Left ventricle myocardium inferior (tissue), 1 donor: Measurements from ENCODE around the gene SLC4A2. TPM values are rescaled to one million over a fixed set of nuclear protein-coding genes. Genes with fewer than 3 reads are reported as not detected.
A peak's percentile ranks its signal among the peaks of the same experiment; 100 is the strongest.

Experiments
- DNase-seq: peaks from one replicate; pipeline ENCODE4 v3.0.0-alpha.2; 2020
- H3K27ac ChIP-seq: fragments of 200-600 bp; replicated peaks from 2 replicates; pipeline ENCODE4 v1.8.0; 2021
- H3K27me3 ChIP-seq: fragments of 200-600 bp; 2 replicates; pipeline ENCODE4 v1.8.0; 2021; ENCODE audit warnings: low read depth
- H3K36me3 ChIP-seq: fragments of 200-600 bp; 2 replicates; pipeline ENCODE4 v1.8.0; 2021
- H3K4me1 ChIP-seq: fragments of 200-600 bp; 2 replicates; pipeline ENCODE4 v1.8.0; 2021
- H3K4me3 ChIP-seq: fragments of 200-600 bp; 2 replicates; pipeline ENCODE4 v1.8.0; 2021; ENCODE audit warnings: mild to moderate bottlenecking, moderate library complexity
- H3K9me3 ChIP-seq: fragments of 200-600 bp; replicated peaks from 2 replicates; pipeline ENCODE4 v1.8.0; 2021
- CTCF ChIP-seq: fragments of 200-600 bp; IDR thresholded peaks from 2 replicates; pipeline ENCODE4 v1.8.0; 2021; ENCODE audit warnings: antibody characterized with exemption, mild to moderate bottlenecking, borderline replicate concordance
- intact Hi-C: fragments of 100-400 bp; cut with micrococcal nuclease; formaldehyde crosslinking; loops from one replicate; pipeline ENCODE4 v1.11.0; 2022
- total RNA-seq: library from RNA; stranded (reverse); fragmentation: NEBNext Ultra II Directional; extraction: Animal tissue kit (Norgen Biotek cat#: 25700); gene quantifications from one replicate; pipeline ENCODE4 v1.2.1, GENCODE V29; 2021
- donor health status: DM: no; HTN: yes; CAD: no; lungs with severe emphysema.

The SLC4A2 gene
- total RNA-seq, 1 donor from 2014 or later = 62.9 TPM

DNA sequence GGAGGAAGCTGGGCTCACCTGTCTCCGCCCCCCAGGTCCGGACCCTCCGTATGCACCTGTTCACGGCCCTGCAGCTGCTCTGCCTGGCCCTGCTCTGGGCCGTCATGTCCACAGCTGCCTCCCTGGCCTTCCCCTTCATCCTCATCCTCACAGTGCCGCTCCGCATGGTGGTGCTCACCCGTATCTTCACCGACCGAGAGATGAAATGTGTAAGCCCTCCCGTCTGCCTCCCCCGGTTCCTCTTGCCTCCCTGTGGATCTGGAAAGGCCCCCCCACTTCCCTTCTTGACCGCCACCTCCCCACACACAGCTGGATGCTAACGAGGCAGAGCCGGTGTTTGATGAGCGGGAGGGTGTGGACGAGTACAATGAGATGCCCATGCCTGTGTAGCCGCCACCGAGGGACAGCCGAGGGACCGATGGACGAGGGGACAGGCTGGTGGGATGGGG lies 16.6 kb downstream of the SLC4A2 start:
- H3K27me3 ChIP-seq = no peaks in the 10 kb centered on the region
- H3K9me3 ChIP-seq = no peaks in the 10 kb centered on the region
- DNase-seq = no peak
- H3K4me1 ChIP-seq = peaks cover 43% of the 10 kb centered on the region
- no peak for TF ChIP-seq CTCF
- intact Hi-C loops = no loop called here
- H3K4me3 ChIP-seq = no peak overlapping the region
- H3K27ac ChIP-seq = no peak overlapping the region
- H3K36me3 ChIP-seq = peaks cover 53% of the 10 kb centered on the region

DNA sequence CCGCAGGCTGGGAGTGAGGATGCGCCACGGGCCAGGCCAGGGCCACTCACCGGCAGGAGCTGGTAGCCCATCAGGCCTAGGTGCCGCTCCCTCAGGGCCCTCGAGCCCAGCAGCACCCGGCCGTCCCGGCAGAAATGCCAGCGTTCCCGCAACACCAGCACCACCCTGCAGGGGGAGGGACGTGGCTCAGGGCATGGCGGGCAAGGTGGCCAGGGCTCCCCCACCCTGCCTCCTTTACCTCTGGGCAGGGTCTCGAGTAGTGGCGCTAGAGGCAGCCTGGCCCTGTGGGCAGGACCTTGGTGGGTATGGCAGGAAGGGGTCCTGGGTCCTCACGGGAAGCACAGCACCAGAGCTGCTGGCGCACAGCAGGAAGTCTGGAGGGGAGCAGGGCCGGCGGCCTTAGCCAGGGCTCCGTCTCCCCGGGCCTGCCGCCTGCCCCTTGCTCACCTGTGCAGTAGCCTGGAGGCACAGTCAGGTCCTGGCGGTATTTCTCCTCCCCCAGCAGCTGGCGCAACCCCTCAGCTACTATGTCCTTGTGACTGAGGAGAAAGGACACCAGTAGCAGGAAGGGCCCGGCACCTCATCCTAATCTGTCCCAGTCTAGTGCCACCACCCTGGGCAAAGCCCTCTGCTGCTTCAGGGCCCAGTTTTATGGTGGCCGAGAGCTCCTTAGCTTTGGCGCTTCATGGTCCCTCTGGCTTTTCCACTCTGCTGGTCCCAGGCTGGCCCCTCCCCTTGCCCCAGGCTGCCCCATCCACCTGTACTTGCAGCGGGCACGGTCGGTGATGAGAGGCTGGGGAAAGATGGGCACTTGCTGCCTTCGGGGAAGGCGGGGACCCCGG lies 17.7 kb downstream of the SLC4A2 start:
- Histone ChIP-seq H3K36me3 (peaks cover 42% of the 10 kb centered on the region), H3K9me3 (no peaks in the 10 kb centered on the region), H3K27ac (peak overlapping the region; percentile 68), H3K27me3 (no peaks in the 10 kb centered on the region), H3K4me3 (peak overlapping the region; percentile 6), H3K4me1 (peaks cover 54% of the 10 kb centered on the region)
- intact Hi-C loops = no loop called here
- DNase-seq = no peak
- TF ChIP-seq CTCF = peak; percentile 34

DNA sequence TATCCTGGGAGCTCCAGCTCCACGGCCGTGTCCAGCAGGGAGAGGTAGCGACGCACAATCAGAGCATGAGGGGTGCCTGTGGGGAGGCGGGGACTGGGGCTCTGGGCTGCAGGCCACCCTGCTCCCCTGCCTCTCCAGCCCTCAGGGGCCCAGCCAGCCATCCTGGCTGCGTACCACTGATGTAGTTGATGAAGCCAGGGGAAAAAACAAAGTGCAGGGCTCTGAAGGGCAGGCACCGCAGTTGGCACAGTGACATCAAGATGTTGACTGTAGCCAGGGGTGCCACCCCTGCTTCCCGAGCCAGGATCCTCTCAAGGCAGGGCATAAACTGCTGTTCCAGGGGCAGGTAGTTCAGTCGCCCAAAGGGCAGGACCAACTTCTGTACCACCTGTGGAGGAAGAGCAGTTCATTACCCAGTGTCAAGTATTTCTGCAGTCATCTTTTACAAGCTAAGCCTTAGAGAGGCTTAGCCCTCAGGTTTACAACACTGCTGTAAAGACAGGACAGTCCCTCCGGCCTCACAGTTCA lies 18.4 kb downstream of the SLC4A2 start:
- H3K9me3 ChIP-seq = no peaks in the 10 kb centered on the region
- H3K4me3 ChIP-seq = no peak overlapping the region
- H3K27ac ChIP-seq = peak overlapping the region; percentile 68
- intact Hi-C loops = no loop called here
- no peak for DNase-seq
- H3K4me1 ChIP-seq = peaks cover 61% of the 10 kb centered on the region
- no peak for TF ChIP-seq CTCF
- H3K36me3 ChIP-seq = peaks cover 35% of the 10 kb centered on the region
- no peaks in the 10 kb centered on the region for H3K27me3 ChIP-seq

- no peaks in the 10 kb centered on the region for H3K9me3 ChIP-seq
- intact Hi-C loops = no loop called here
- peaks cover 29% of the 10 kb centered on the region for H3K36me3 ChIP-seq
- H3K4me1 ChIP-seq = peaks cover 68% of the 10 kb centered on the region
- H3K27me3 ChIP-seq = no peaks in the 10 kb centered on the region
- H3K4me3 ChIP-seq = no peak overlapping the region
- peak overlapping the region; percentile 68 for H3K27ac ChIP-seq
- DNase-seq = peak; percentile 20
- no peak for TF ChIP-seq CTCF
Measured at GRCh38 chr7:151078233-151079040, 19.0 kb downstream of the SLC4A2 start.

GRCh38 chr7:151079199-151079910 lies 20.0 kb downstream of the SLC4A2 start:
- H3K36me3 ChIP-seq = peaks cover 20% of the 10 kb centered on the region
- peaks cover 73% of the 10 kb centered on the region for H3K4me1 ChIP-seq
- TF ChIP-seq CTCF = no peak
- H3K27ac ChIP-seq = peak overlapping the region; percentile 96
- no peaks in the 10 kb centered on the region for H3K9me3 ChIP-seq
- peak; percentile 14 for DNase-seq
- intact Hi-C loops = no loop called here
- no peaks in the 10 kb centered on the region for H3K27me3 ChIP-seq
- H3K4me3 ChIP-seq = peak overlapping the region; percentile 89
